Testis (tissue), 3 donors: ENCODE measurements around the gene CACNA2D3. TPM values are rescaled to one million over a fixed set of nuclear protein-coding genes. Genes with fewer than 3 reads are reported as not detected.

ENCODE experiments used
- DNase-seq: peaks from one replicate; pipeline ENCODE4 v3.0.0-alpha.2; 2019
- H3K27ac ChIP-seq, 2 donors: fragments of 200-600 bp; sonication (generic); one replicate each; pipeline ENCODE4 v1.5.1; 2019
- H3K27me3 ChIP-seq: fragments of 200-600 bp; sonication (generic); one replicate; pipeline ENCODE4 v1.5.1; 2019
- H3K36me3 ChIP-seq: fragments of 200-600 bp; sonication (generic); one replicate; pipeline ENCODE4 v1.5.1; 2017; ENCODE audit warnings: low read depth; ENCODE audit errors: missing control alignments
- H3K4me1 ChIP-seq: fragments of 200-600 bp; sonication (generic); one replicate; pipeline ENCODE4 v1.5.1; 2019
- H3K4me3 ChIP-seq, 2 donors: fragments of 200-600 bp; sonication (generic); one replicate each; pipeline ENCODE4 v1.5.1; 2017 to 2019
- H3K9me3 ChIP-seq: fragments of 200-600 bp; sonication (generic); one replicate; pipeline ENCODE4 v1.5.1; 2017
- POLR2A ChIP-seq: fragments of 450-650 bp; IDR thresholded peaks from one replicate; pipeline ENCODE4 v1.6.1; 2017; ENCODE audit warnings: antibody characterized with exemption, mild to moderate bottlenecking, moderate library complexity
- WGBS, 2 donors: methylation state at CpG; one replicate each; pipeline ENCODE4 v1.1.5; 2018; 5-methylcytosine and 5-hydroxymethylcytosine counted together
- intact Hi-C: fragments of 100-400 bp; cut with DNase I; formaldehyde crosslinking; loops from one replicate; pipeline ENCODE4 v1.15.1; 2023; ENCODE audit warnings: low total_unique reads
- polyA plus RNA-seq: library from polyadenylated mRNA; stranded (reverse); fragments of 350-450 nt; fragmentation: Illumina TruSeq; extraction: RNeasy Lipid Tissue Mini Kit (QIAGEN cat#74804); gene quantifications from one replicate; pipeline ENCODE4 v1.2.3, GENCODE V29; 2014; ENCODE audit warnings: low read depth, low replicate concordance; ENCODE audit not compliant: insufficient read depth
- total RNA-seq, 2 donors: library from RNA; depleted of rRNA; stranded (reverse); fragments of >200 nt; gene quantifications; one replicate each; pipeline ENCODE4 v1.2.3, GENCODE V29; 2016
- TF ChIP-seq, protein P1 (sequence below), 3 experiments: fragments of 450-650 bp in 2 of 3; fragments of 200-600 bp in 1 of 3; sonication (generic) in 1 of 3; IDR thresholded peaks; one replicate each; pipeline ENCODE4 v1.5.1; 2016 to 2019; ENCODE audit warnings: antibody characterized with exemption in 3 of 3, mild to moderate bottlenecking in 2 of 3, moderate library complexity in 1 of 3

CACNA2D3 gene
- total and polyA plus RNA-seq, 3 donors from 2014 or later: 10.1 to 16.5 (median 11.2) TPM

DNA sequence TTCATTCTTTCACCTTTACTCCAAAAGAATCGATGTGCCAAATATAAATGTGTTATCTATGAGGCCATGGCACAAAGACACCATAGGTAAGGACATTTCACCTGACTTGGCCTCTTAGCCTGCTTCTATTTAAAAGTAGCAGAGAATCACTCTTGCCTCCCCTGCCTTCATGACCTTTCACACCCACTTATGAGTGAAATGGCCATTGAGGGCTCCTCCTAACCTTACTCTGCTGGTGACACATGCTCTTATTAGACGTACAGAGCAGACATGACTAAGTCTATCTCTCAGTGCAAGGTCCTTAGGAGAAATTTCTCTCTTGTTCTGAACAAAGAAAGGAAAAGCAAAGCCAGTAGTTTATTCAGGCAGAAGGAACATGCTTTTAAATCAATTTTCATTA lies 654.8 kb downstream of the CACNA2D3 start:
- Histone ChIP-seq H3K4me3 (no peak overlapping the region), H3K27me3 (no peaks in the 10 kb centered on the region), H3K27ac (no peak overlapping the region), H3K4me1 (no peaks in the 10 kb centered on the region), H3K9me3 (no peaks in the 10 kb centered on the region), H3K36me3 (no peaks in the 10 kb centered on the region)
- 85 to 90% methylated on average over 2 of the region's 2 CpGs for WGBS, 2 donors
- no peak for DNase-seq
- intact Hi-C loops: no loop called here
- TF ChIP-seq, protein P1, sequence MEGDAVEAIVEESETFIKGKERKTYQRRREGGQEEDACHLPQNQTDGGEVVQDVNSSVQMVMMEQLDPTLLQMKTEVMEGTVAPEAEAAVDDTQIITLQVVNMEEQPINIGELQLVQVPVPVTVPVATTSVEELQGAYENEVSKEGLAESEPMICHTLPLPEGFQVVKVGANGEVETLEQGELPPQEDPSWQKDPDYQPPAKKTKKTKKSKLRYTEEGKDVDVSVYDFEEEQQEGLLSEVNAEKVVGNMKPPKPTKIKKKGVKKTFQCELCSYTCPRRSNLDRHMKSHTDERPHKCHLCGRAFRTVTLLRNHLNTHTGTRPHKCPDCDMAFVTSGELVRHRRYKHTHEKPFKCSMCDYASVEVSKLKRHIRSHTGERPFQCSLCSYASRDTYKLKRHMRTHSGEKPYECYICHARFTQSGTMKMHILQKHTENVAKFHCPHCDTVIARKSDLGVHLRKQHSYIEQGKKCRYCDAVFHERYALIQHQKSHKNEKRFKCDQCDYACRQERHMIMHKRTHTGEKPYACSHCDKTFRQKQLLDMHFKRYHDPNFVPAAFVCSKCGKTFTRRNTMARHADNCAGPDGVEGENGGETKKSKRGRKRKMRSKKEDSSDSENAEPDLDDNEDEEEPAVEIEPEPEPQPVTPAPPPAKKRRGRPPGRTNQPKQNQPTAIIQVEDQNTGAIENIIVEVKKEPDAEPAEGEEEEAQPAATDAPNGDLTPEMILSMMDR (IDR thresholded peaks at IDR 0.05): no peak
- no peak for TF ChIP-seq POLR2A

DNA sequence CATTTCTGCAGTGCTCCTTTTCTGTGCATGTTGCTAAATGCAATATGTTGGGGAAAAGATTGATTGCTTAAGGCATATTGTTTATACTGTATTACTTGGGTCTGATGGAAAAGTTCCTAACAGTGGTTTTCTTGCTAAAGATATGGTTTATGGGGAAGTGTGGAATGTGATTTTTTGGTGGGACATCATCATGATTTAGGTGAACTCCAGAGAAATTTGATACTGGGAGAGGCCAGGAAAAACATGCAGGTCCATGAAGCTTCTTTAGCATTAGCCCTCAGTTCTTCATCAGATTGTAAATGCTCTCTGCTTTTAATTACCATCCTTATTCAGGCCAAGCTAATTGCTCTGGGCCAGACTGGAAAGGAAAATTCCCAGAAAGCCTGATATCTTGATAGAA lies 658.0 kb downstream of the CACNA2D3 start:
- H3K27ac ChIP-seq: no peak overlapping the region
- DNase-seq: no peak

DNA sequence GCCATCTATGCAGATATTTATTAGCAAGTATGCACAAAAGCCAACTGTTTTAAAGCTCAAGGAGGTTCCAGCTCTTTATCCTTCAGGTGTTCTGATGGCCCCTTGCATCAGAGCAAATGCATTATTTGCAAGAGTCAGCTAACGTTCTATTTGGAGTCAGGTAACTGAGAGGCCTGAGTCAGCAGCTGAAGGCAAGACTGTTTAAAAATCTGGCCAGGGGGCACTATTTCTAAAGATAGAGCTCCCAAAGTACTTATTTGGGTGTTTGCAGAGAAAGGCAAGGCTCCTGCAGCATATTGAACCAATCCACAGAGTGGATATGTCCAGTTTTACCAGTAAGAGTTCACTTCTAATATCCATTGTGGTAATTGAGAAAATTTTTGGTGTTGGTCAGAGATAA lies 659.4 kb downstream of the CACNA2D3 start:
- Histone ChIP-seq H3K27me3 (no peaks in the 10 kb centered on the region), H3K4me1 (no peaks in the 10 kb centered on the region), H3K27ac (no peak overlapping the region), H3K36me3 (no peaks in the 10 kb centered on the region), H3K4me3 (no peak overlapping the region), H3K9me3 (no peaks in the 10 kb centered on the region)
- WGBS, 2 donors: 75 to 78% methylated on average over 1 of the region's 1 CpG
- DNase-seq: no peak
- intact Hi-C loops: no loop called here
- no peak for TF ChIP-seq POLR2A
- TF ChIP-seq, protein P1 (IDR thresholded peaks at IDR 0.05): no peak

More for the DNA sequence above, 658.0 kb downstream of the CACNA2D3 start:
- H3K36me3 ChIP-seq: no peaks in the 10 kb centered on the region
- H3K4me3 ChIP-seq: no peak overlapping the region
- intact Hi-C loops: no loop called here
- H3K4me1 ChIP-seq: no peaks in the 10 kb centered on the region
- H3K27me3 ChIP-seq: no peaks in the 10 kb centered on the region
- no peaks in the 10 kb centered on the region for H3K9me3 ChIP-seq
- TF ChIP-seq, protein P1 (IDR thresholded peaks at IDR 0.05): no peak
- no peak for TF ChIP-seq POLR2A

DNA sequence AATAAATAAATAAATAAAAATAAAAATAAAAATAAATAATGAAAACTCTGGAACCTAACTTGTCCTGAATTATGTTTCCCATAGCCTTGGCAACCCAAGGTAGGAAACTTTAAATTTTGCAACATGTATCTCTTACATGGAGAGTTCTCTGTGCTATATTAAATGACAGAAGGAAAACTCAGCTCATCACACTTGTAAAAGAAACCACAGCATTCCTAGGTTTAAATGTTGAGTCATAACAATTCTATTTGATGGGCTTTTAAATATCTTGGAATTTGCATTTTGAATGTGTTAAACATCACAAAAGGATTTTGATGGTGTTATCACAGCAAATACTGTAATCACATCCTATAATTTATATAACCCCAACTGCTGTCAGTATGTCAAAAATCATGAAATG lies 661.3 kb downstream of the CACNA2D3 start:
- TF ChIP-seq POLR2A: no peak
- TF ChIP-seq, protein P1 (IDR thresholded peaks at IDR 0.05): no peak

DNA sequence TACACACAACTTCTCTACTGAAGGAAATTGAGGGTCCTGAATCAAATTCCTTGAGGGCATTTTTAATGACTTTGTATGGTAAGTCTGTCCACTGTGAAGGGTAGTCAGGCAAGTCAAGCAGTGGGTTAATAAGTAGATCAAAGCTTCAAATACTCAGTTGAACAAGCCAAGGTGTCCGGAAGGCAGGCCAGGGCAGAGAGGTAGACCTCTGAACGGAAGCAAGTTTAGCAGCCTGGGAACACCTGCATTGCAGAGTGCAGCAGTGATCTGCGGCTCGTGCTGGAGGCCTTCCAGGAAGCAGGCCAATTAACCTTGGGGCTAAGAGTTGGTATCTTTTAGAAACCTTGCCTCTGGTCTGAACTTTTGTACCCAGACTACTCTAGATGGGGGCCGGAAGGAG lies 661.7 kb downstream of the CACNA2D3 start:
- no peaks in the 10 kb centered on the region for H3K9me3 ChIP-seq

More for the DNA sequence above, 661.3 kb downstream of the CACNA2D3 start:
- Histone ChIP-seq H3K4me3 (no peak overlapping the region), H3K36me3 (no peaks in the 10 kb centered on the region), H3K27ac (no peak overlapping the region), H3K27me3 (no peaks in the 10 kb centered on the region), H3K4me1 (no peaks in the 10 kb centered on the region), H3K9me3 (no peaks in the 10 kb centered on the region)
- intact Hi-C loops: no loop called here
- no peak for DNase-seq

More for the DNA sequence above, 661.7 kb downstream of the CACNA2D3 start:
- WGBS, 2 donors: 46 to 84% methylated on average over 5 of the region's 5 CpGs
- Histone ChIP-seq H3K4me1 (no peaks in the 10 kb centered on the region), H3K27ac (no peak overlapping the region), H3K27me3 (no peaks in the 10 kb centered on the region), H3K4me3 (no peak overlapping the region), H3K36me3 (no peaks in the 10 kb centered on the region)
- intact Hi-C loops: no loop called here
- TF ChIP-seq, protein P1 (IDR thresholded peaks at IDR 0.05): no peak
- no peak for TF ChIP-seq POLR2A
- DNase-seq: no peak
